GM18517 (cell line): ENCODE measurements around the gene NSD2.

Experiments
- ATAC-seq: cut with Tn5 transposase; IDR thresholded peaks from one replicate; pipeline ENCODE4 v1.9.1; 2021; ENCODE audit warnings: mild to moderate bottlenecking, moderate library complexity; ENCODE audit not compliant: unreplicated experiment

The NSD2 gene

DNA sequence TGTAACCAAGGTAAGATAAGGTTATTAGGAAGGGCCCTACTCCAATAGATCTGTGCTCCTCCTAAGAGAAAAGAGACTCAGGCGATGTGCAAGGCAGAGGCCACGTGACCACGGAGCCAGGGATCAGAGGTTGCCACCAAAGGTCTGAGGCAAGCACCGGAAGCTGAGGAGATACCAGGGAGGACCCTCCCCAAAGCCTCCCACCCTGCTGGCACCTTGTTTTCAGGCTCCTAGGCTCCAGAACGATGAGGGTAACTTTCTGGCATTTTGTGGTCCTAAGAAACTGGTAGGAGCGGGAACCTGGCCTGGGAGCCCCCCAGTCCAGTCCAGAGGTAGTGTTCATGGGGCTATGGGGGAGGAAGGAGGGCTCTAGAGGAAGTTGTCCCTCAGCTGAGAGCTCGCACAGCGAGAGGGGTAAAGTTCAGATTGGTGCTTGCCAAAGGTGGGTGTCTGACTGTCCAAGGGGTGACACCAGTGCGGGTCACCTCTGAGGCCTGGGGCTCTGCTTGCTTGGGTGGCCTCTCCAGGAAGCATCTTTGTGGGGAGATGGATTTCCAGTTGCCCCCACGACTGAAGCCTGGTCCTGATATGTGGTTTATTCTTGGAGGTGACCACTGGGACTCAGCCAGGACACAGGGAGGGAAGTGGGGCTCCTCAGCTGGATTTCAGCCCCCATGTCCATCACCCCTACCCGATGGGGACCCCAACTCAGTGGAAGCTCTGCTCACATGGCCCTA is 7.7 kb upstream of the NSD2 start:
- no peak for ATAC-seq

DNA sequence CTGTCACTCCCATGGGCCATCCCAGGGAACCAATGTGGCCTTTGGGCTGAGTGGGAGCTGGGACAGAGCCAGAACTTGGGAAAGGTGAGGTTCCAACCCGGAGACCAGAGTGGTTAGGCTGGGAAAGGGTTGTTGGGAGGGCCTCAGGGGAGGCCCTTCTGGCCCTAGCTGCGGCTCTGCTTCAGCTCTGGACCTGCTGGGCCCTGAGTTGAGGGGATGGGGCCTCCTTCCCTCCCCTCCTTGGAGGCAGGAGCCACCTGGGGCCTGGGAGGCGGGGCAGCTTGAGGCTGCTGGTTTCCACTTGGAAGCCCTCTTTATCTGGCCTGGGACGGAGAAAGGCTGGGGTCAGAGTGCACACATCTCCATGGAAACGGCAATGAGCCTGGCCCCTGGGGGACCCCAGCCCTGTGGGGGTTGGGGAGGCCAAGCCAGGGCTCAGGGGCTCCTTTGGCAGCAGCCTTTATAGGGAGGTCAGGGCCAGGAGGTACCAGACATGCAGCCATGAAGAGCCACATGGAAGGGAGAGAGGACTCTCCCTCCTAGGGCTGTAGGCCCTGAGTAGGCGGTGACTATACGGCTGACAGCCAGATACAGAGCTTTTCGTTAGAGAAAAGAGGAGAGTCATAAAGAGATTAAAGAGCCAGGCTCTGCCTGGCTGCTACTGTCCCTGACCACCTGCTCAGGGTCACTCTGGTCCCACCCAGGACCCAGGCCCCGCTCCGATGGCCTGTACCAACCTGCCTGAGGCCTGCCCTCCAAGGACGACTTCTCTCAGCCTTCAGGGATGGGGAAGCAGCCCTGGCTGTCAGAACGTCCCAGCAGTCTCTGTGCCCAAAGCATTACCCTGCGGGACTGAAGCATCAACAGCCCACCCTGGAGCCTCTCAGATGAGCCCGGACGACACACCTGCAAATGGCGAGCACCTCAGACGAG is 6.9 kb upstream of the NSD2 start:
- no peak for ATAC-seq

DNA sequence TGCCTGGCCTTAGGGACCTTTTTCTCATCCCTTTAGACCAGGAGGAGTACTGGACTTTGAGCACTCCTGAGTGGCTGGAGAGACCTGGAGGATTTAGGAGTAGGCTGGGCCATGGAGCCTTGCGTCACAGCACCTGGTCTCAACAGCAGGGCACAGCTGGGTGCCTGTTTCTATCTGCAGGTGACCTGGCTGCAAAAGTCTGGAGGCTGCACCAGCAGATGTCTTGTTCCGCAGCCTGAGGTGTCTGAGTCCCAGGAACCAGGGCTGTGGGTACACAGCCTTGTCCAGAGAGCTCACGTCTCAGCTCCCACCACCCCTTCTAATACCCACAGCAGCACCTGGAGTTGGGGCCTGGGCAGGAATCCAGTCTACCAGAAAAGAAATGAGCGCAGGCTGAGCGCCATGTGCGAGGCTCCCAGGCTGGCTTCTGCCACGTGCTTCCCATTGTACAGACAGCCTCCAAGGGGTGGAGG is 5.0 kb upstream of the NSD2 start:
- no peak for ATAC-seq

- no peak for ATAC-seq
Observed at GRCh38 chr4:1868293-1868692, 2.9 kb upstream of the NSD2 start.

- ATAC-seq = no peak
Observed at GRCh38 chr4:1868912-1869311, 2.3 kb upstream of the NSD2 start.

DNA sequence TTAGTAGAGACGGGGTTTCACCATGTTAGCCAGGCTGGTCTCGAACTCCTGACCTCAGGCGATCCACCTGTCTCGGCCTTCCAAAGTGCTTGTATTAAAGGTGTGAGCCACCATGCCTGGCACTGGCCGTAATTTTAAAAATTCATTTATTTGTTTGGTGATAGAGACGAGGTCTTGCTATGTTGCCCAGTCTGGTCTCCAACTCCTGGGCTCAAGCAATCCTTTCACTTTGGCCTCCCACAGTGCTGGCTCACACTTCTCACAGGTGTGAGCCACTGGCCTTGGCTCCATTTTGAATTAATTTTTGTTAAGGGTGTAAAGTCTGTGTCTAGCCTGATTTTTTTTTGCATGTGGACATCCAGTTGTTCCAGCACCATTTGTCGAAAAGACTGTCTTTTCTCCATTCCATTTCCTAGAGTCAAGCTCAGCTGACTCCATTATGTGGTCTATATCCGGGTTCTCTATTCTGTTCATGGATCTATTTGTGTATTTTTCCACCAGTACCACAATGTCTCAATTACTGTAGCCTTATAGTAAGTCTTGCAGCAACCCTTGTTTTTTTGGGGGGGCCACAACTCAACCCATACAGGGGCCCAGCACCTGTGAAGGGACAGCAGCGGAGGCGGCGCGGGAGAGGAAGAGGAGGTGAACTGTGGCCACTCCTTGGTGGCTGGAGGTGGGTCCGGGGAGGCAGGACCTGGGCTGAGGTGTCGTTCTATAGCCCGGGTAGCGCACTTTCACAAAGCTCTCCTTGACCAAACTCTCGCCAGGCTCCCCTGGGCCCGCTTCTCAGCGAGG is 1.5 kb upstream of the NSD2 start:
- peak; percentile 15 for ATAC-seq

- peak; percentile 51 for ATAC-seq
Observed at GRCh38 chr4:1870328-1870577, 940 bp upstream of the NSD2 start.

DNA sequence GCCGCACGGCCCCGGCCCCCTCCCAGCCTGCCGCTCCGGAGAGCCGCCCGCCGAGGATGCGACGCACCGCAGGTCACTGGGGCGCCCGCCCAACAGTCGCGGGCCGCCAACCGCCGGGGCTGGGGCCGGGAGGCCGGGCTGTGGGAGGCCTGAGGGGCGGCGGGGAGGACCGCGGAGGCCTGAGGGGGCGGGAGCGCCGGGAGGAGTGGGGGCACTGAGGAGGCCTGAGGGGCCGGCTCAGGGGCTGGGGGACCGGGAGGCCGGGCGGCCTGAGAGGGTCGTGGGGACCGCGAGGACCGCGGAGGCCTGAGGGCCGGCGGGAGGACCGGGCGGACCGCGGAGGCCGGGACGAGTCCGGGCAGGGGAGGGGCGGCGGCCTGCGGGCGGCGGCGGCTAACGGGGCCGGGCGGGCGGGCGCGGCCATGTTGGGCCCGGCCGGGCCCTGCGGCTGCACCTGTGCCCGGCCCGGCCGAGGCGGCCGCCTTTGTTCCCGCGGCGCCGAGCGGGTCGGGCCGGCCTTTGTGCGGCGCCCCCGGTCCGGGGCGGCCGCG is 353 bp downstream of the NSD2 start:
- ATAC-seq = no peak

DNA sequence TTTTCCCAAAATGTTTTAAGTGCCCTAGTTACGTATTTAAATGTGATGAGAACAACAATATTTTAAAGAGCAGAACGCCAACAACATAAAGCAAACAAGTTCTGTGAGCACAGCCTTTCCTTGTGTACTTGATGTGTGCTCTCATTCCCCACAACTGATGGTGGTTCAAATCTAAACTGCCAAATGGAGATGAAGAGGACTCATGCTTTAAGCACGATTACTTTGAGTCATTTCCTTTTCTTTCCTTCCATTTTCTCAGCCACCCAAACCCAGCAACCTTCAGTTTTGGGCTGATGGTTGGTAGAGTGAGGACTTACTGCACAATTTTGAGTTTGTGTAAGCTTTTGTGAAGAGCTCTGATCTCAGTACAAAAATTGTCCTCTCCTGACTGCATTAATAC is 1.7 kb downstream of the NSD2 start:
- no peak for ATAC-seq

- ATAC-seq = no peak
Observed at GRCh38 chr4:1873291-1873690, 2.1 kb downstream of the NSD2 start.

- ATAC-seq = no peak
Observed at GRCh38 chr4:1873776-1874175, 2.6 kb downstream of the NSD2 start.

- ATAC-seq = no peak
Observed at GRCh38 chr4:1874201-1874600, 3.0 kb downstream of the NSD2 start.

- ATAC-seq = no peak
Observed at GRCh38 chr4:1879485-1879884, 8.3 kb downstream of the NSD2 start.

DNA sequence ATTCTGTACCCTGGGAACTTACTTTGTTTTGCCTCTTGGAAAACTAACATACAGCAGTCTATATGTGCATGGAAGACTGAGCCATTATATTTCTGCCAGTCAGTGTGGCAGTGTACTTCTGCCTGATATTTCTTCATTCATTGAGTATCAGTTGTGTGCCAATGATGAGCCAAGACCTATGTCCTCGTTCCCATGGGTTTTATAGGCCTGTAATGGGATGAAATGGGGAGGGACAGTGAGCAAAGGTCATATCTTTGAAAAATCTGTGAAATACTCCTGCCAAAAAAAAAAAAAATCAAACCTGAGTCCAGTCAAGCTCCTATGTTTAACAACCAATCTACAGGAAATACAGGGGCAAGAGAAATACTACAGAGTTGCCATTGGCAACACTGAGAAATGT is 9.1 kb downstream of the NSD2 start:
- ATAC-seq = no peak

DNA sequence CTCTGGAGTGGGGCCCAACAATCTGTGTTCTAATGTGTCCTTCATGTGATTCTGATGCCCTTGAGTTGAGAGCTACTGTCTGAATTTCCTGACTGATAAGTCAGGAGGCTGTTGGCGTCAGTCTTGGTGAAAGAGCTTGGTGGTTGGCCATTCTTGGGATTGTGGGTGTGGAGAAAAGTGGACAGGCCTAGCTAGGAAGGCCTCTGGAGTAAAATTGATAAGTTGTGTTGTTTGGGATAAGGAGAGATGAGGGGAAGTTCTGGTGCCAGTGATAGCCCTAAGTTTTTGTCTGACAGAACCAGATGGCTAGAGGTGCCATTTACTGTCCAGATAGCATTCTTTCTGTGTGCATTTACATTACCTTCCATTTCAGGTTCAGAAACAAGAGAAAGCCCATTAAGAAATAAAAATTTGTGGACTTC is 11.7 kb downstream of the NSD2 start:
- ATAC-seq = no peak

DNA sequence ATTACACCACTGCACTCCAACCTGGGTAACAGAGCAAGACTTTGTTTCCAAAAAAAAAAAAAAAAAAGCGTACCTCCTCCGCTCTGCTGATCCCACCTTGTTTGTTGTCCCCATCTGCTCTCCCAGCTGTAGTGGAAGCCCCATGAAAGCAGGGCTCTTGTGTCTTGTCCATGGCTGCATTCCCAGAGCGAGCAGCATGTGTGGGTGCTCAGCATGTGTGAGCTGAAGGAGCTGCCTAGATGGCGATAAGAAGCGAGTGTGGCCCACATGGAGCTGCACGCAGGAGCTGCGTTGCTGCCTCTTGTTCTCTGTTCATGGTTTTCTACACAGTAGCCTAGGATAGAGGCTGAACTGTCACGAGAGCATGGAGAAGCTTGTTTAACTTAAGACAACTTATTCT is 12.4 kb downstream of the NSD2 start:
- no peak for ATAC-seq

DNA sequence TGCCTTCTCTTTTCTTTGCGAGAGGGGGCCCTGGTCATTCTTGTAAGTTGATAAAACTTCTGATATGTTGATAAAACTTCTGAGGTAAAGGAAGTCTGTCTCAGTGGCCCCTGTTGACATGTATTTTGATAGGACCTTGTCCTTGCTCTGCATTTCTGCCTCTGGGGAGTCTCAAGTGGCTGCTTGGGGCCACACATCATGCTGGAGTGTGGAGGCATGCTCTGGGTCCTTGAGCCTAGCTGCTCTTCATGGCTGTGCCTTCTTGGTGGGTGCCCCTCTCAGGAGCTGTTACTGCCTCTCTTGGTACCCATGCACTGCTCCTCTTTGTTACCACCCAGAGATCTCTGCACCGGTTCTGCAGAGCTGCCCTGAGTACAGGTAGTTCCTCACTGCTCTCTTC is 14.2 kb downstream of the NSD2 start:
- ATAC-seq = no peak

GRCh38 chr4:1887052-1887451 is 15.9 kb downstream of the NSD2 start:
- ATAC-seq = no peak

DNA sequence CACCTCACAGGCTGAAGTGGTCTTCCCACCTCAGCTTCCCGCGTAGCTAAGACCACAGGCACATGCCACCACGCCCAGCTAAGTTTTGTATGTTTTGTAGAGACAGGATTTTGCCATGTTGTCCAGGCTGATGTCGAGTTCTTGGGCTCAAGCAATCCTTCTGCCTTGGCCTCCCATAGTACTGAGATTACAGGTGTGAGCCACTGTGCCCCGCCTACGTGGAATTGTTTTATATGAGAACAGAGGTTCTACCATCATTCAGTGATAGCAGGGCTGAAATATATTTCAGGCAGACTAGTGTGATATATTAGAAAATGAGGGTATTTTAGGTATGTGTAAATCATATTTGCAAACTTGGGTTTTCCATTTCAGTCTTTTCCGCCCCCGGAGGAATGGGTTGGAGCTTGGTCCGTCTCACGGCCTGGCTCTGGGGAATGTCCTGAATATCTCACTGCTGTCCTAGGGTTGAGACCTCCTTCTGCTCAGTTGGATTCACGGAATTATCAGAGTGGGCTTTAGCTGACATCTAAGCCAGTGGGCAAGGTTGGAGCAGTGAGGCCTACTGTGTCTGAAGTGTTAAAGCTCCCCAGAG is 19.9 kb downstream of the NSD2 start:
- ATAC-seq = no peak

- no peak for ATAC-seq
Observed at GRCh38 chr4:1895971-1896657, 24.9 kb downstream of the NSD2 start.
